DMS 273 (cell line): ENCODE measurements around the gene ERICH3.

Experiments used
- DNase-seq: peaks from one replicate; lab custom pipeline; 2025; ENCODE audit not compliant: unreplicated experiment; lab: John Stamatoyannopoulos, UW

Gene ERICH3

DNA sequence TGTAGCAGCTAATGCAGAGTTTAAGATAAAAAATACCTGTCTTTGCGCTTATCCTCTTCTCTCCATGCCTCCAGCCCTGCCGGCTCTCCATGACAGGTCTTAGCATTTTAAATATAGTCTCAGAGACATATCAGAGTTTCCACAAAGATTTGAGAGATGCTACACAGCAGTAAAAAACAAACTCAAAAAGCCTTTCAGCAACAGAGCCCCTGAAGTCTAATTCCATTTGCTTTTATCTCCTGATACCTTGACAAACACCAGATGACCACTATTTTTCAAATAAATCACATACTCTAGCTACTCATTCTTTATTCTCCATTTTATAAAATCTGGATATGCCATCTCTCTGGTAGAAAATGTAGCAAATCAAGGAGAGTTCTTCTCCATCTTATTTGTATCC is 81.6 kb downstream of the ERICH3 start:
- no peak for DNase-seq

- no peak for DNase-seq
Observed at GRCh38 chr1:74590288-74590687, 83.3 kb downstream of the ERICH3 start.

DNA sequence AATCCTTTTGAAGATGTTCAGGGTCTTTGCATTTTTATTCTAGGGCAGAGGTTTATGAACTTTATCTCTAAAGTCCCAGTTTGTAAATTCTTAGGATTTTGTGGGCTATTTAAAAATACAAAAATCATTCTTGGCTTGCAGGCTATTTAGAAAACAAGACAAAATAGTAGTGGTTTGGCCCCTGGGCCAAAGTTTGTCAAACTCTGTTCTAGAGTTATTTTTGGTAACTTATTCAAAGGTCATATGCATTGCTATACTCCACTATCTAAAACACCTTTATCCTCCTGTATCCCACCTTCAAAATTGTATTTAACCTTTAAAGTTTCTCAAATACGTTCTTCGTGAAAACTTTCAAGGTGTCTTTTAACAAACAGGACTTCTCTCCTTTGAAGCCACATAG is 85.7 kb downstream of the ERICH3 start:
- DNase-seq, result no peak

DNA sequence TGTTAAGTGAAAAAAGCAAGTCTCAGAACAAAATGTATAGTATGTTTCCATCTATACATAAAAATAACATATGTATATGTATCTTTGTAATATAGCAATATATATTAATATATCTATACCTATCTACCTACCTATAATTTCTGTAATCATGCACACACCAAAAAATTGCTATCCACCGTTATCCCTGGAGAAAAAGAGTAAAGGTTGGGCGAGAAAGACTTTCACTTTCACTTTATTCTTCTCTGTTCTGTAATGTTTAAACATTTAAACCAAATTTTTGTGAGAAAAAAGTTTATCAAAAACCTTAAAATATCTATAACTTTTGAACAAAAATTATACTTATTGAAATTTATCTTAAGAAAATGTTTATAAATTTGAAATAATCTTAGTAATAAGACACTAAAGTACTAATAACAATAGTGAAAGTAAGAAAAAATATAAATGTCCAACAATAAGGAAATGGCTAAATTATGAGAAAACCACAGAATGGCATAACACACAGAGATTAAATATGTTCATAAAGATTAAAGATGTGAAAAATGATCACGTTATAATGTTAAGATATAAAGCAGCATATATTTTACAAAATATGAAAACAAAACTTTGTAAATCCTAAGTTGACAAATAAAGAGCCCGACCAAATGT is 87.2 kb downstream of the ERICH3 start:
- DNase-seq, result no peak

DNA sequence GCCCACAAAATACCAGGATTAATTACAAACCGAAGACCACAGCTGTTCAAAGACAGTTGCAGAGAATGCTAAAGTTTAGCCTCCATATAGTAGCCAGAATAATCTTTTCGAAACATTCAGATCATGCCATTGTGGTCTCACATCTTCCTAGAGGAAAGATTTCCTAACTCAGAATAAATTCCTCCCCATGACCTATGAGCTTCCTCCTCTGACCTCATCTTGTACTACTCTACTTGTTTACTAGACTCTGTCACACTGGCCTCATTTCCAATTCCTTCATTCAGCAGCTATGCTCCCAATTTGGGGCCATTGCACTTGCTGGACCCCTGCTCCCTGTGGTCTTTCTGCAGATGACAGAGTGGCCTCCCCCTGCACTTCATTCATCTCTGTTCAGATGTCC is 89.4 kb downstream of the ERICH3 start:
- no peak for DNase-seq

DNA sequence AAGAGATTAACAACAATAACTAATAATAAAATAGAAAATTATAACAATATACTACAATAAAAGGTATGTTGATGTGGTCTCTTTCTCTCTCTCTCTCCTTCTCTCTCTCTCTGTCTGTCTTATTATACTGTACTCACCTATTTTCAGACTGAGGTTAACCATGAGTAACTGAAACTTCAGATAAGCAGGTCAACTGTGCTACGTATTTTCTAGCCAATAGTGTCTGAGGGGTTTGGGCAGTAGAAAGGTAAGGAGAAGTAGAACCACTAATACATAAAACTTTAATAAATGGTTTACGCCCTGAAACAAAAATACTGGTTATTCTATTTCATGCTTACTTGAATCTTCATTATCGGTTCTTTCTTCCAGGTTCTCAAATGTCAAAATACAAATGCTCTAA is 90.2 kb downstream of the ERICH3 start:
- DNase-seq, result no peak

DNA sequence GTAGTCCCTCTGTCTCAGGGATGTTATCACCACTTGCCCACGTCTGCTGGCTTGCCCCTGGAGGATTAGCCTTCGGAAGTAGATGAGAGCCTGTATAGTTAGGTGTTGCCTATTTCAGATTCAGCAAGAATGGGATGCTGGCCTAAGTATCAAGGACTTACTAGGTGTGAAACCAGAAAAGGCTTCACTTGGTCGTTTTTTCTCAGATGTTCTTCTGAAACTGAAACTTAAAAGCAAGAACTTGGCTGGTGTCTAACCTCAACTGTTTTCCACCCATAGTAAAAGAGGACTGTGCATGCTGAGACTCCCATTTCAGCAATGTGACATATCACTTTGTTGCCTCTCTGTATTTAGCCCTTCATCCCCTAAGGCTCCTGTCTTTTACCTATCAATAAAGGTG is 94.2 kb downstream of the ERICH3 start:
- no peak for DNase-seq

DNA sequence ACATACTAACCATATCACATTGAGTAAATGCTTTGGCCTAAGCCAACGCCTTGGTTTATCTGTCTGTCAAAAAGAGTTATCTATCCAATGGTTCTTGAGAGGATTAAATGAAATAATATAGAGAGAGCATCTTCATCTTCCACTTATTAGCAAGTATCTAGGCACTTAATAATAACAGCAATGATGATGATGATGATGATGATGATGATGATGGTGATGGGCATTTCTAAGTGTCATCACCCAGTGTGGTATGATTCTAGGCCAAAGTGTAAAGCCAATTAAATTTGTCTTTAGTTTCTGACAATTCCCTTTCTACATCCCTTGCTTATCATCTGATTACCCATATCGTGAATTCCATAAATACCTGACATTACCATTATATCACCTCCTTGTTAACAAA is 95.5 kb downstream of the ERICH3 start:
- no peak for DNase-seq

GRCh38 chr1:74571891-74572290 is 101.7 kb downstream of the ERICH3 start:
- DNase-seq, result no peak

GRCh38 chr1:74571493-74571800 is 102.1 kb downstream of the ERICH3 start:
- DNase-seq, result peak; percentile 68

- peak; percentile 94 for DNase-seq
Observed at GRCh38 chr1:74570797-74571492, 102.6 kb downstream of the ERICH3 start.

DNA sequence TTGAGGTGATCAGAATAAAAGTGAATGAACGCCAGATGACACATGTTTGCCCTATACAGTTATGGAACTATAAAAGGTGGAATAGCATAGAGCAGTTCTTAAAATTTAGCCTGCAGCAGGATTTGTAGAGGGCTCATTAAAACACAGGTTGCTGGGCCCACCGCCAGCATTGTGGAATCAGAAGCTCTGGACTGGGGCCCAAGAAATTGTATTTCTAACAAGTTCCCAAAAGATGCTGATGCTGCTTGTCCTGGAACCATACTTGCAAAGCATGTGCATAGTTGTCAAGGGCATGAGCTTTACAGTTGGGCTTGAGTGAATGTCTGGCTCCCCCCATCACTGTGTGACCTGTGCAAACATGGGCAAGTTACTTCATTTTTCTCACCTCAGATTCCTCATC is 123.7 kb downstream of the ERICH3 start:
- DNase-seq, result peak; percentile 41

- no peak for DNase-seq
Observed at GRCh38 chr1:74548961-74549750, 124.4 kb downstream of the ERICH3 start.

DNA sequence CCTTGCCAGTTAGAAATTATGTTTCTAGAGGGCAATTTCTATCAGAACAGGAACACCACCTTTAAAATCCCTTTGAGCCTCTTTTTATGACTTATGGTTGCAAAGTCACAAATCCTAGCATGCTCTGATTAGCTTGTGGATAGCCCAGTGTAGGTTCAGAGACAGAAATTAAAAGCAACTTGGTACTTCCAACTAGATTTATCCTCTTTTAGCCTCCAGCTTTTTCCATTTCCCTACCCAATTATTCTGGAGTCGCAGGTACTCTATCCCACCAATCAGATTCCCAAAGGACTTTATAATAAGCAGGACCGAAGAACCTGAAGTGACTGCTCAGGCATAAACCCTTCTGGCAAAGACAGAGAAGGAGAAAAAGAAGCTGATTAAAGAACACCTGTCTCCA is 127.8 kb downstream of the ERICH3 start:
- DNase-seq, result no peak

DNA sequence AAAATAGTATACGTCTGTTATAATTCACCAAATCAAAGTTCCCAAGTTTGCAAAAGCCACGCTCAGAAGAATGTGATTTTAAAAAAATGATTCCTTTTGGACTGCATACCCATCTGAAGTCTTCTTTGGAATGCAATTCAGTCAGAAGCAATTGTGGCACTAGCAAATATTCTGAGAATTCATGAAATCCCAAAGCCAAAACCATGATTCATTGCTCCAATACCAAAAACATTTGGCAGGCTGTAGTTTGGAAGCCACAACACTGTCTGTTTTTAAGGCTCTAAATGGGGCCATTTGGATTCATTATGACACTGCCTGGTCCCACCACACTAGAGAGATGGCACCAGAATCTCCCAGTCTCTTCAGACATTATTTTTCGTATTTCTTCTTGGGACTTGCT is 139.4 kb downstream of the ERICH3 start:
- no peak for DNase-seq

DNA sequence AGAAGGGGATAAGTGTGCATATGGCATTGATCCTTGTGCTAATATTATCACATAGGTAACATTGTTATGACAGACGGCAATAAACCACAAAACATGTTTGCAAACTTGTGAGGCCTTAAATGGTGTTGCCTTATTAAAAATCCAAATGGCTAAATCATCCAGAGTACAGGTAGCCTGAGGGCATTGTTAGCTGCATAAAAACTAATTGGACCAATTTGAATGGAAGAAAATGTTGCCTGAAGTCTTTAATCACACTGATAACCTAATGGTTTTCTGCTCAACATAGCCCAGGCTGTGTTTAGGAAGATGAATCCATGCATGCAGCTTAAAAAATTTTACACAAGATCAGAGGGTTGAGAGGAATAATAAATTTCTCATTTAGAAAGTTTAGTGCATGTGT is 141.8 kb downstream of the ERICH3 start:
- no peak for DNase-seq

- no peak for DNase-seq
Observed at GRCh38 chr1:74530892-74531291, 142.7 kb downstream of the ERICH3 start.

DNA sequence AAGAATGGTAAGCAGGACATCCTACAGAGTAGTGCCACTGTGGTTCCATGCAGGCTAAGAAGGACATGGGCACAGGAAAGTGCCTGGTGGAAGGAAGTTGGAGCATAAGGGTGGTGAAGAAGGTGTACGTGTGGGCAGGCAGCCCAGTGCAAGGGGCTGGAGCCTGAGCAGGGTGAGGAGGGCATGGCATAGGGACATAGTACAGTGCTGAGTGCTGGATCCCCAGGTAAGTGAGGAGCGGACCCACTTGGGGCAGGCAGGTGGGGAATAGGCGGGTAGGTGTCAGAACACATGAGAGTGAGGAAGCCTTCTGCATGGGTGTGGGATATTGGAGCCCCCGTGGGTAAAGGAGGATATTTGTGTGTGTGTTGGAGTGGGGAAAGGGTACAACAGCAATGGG is 145.5 kb downstream of the ERICH3 start:
- DNase-seq, result no peak

- DNase-seq, result no peak
Observed at GRCh38 chr1:74526708-74527107, 146.9 kb downstream of the ERICH3 start.

DNA sequence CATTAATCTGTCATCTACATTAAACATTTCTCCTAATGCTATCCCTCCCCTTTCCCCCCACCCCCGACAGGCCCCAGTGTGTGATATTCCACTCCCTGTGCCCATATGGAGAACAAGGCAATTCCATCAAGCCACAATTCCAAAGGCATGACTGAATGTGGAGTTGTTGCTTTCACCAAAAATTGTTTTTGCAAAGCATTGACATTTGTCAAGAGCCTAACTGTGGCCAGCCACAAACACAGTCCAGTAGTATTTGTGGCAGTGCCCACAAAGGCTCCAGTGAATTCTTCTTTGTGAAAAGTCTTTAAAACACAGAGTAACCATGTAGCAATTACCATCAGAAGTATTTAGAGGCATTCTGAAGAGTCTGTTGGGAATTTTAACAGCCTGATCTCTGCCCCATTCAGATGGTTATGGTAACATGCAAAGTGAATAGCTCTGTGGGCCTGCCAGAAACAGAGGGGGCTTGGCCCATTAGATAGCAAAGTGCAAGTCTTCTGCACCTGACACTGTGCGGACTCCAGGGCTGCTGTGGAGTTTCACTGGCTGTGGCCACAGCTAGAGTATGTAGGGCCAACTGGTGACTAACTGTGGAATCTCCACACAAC is 149.6 kb downstream of the ERICH3 start:
- DNase-seq, result no peak

DNA sequence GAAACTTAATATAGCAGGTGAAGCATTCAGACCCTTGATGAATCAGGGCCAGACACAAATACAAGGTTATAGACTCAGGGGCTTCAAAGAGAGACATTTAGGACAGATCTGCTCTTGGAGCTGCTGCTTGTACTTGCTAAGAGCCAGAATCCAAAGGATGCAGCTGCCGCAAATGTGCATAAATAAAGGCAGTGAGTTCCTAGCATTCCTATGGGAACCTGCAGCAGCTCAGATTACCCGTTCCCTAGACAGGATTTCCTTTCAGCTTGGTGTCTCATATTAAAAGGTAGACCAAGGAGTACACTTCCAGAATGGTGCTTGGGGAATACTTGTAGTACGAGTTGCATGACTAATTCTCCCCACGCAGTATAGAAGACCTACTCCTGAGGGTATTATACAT is 151.4 kb downstream of the ERICH3 start:
- peak; percentile 33 for DNase-seq
